DOHH2 (cell line): ENCODE measurements around the gene DCX.
"Not testable (repeated sequence)": the region's sequence is repeated elsewhere in the genome, so short reads cannot be mapped to it uniquely, and the experiment has no call there.

Source experiments
- H3F3A ChIP-seq: fragments of 200-600 bp; sonication (generic), shearing (Covaris generic); 2 replicates; pipeline ENCODE4 v1.6.0; 2016; ENCODE audit warnings: antibody characterized with exemption, mild to moderate bottlenecking; ENCODE audit not compliant: control insufficient read depth, insufficient read depth
- H3K27ac ChIP-seq: fragments of 200-600 bp; sonication (generic); 2 replicates; pipeline ENCODE4 v1.5.1; 2014; ENCODE audit warnings: low read depth, mild to moderate bottlenecking, low read length, moderate library complexity
- H3K27me3 ChIP-seq: fragments of 200-600 bp; sonication (generic); 2 replicates; pipeline ENCODE4 v1.6.1; 2014; ENCODE audit warnings: mild to moderate bottlenecking, low read length, mixed read lengths; ENCODE audit not compliant: control insufficient read depth
- H3K36me3 ChIP-seq: fragments of 200-600 bp; sonication (generic); 2 replicates; pipeline ENCODE4 v1.6.1; 2014; ENCODE audit warnings: mild to moderate bottlenecking, low read length, moderate library complexity, mixed read lengths; ENCODE audit not compliant: control insufficient read depth
- H3K4me1 ChIP-seq: fragments of 200-600 bp; sonication (generic); 2 replicates; pipeline ENCODE4 v1.6.1; 2014; ENCODE audit warnings: mild to moderate bottlenecking, low read length, mixed read lengths; ENCODE audit not compliant: control insufficient read depth
- H3K4me2 ChIP-seq: fragments of 200-600 bp; sonication (generic); 2 replicates; pipeline ENCODE4 v1.6.0; 2014; ENCODE audit warnings: mild to moderate bottlenecking, low read length, moderate library complexity
- H3K4me3 ChIP-seq: fragments of 200-600 bp; sonication (generic); 2 replicates; pipeline ENCODE4 v1.5.1; 2014; ENCODE audit warnings: mild to moderate bottlenecking, low read length, mixed read lengths
- H3K79me2 ChIP-seq: fragments of 200-600 bp; sonication (generic); 2 replicates; pipeline ENCODE4 v1.6.1; 2014; ENCODE audit warnings: mild to moderate bottlenecking, low read length, mixed read lengths; ENCODE audit not compliant: control insufficient read depth
- H3K9me2 ChIP-seq: fragments of 200-600 bp; sonication (generic); replicated peaks from 2 replicates; pipeline ENCODE4 v1.6.1; 2014; ENCODE audit warnings: mild to moderate bottlenecking, low read length, mixed read lengths; ENCODE audit not compliant: control insufficient read depth
- H3K9me3 ChIP-seq: fragments of 200-600 bp; sonication (generic); 2 replicates; pipeline ENCODE4 v1.6.1; 2014; ENCODE audit warnings: antibody characterized with exemption, low read length, mixed read lengths; ENCODE audit not compliant: control insufficient read depth, insufficient read depth
- H4K20me1 ChIP-seq: fragments of 200-600 bp; sonication (generic); 2 replicates; pipeline ENCODE4 v1.6.0; 2014; ENCODE audit warnings: low read depth, mild to moderate bottlenecking, antibody characterized with exemption, low read length, moderate library complexity; ENCODE audit not compliant: control insufficient read depth, insufficient read depth
- EZH2phosphoT487 ChIP-seq: fragments of 200-600 bp; sonication (generic); IDR thresholded peaks from 2 replicates; pipeline ENCODE4 v1.6.1; 2017; ENCODE audit warnings: borderline replicate concordance, mild to moderate bottlenecking, antibody characterized with exemption, low read length, moderate library complexity, mixed read lengths
- TF ChIP-seq, protein P1 (sequence below): fragments of 200-600 bp; sonication (generic); IDR thresholded peaks from one replicate; pipeline ENCODE4 v1.5.1; 2014; ENCODE audit warnings: antibody characterized with exemption, mild to moderate bottlenecking, low read depth, low read length; ENCODE audit not compliant: poor library complexity, severe bottlenecking

The DCX gene

DNA sequence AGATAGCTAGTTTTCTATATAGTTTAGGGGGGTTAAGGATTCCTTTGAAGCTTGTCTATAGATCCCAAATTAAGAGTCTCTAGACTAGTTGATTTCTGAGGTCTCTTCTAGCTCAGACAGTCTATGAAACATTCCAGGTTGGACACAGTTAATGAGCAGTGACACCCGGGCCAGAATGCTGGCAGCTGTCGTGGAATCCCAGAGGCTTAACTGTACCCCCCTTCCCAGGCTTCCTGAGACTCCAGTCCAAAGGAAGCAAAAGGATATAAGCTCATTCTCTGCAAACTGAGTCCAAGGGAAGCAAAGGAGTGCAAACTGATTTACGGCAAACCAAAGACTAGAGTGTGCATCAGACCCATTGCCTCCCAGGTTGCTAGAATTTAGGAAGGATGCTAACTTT is 62.9 kb downstream of the DCX start:
- H3K4me1 ChIP-seq: no peaks in the 10 kb centered on the region

DNA sequence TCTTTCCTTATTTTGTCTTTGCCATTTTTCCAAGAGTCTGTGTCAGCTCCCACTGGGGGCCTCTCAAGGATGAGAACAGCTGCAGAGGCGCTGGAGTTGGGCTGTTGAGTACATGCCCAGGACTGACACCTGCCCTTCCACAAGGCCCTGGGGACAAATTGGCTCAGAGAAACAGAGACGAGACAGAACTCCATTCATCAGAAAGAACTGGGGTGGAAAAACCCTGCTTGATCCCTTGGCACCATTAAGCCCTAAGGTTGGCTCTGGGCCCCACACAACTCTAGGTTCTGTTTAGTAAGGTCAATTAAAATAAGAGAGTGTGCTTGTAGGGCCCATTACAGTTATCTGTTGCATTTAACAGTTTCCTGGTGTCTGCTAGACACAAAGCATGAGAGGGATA is 63.6 kb downstream of the DCX start:
- TF ChIP-seq, protein P1, sequence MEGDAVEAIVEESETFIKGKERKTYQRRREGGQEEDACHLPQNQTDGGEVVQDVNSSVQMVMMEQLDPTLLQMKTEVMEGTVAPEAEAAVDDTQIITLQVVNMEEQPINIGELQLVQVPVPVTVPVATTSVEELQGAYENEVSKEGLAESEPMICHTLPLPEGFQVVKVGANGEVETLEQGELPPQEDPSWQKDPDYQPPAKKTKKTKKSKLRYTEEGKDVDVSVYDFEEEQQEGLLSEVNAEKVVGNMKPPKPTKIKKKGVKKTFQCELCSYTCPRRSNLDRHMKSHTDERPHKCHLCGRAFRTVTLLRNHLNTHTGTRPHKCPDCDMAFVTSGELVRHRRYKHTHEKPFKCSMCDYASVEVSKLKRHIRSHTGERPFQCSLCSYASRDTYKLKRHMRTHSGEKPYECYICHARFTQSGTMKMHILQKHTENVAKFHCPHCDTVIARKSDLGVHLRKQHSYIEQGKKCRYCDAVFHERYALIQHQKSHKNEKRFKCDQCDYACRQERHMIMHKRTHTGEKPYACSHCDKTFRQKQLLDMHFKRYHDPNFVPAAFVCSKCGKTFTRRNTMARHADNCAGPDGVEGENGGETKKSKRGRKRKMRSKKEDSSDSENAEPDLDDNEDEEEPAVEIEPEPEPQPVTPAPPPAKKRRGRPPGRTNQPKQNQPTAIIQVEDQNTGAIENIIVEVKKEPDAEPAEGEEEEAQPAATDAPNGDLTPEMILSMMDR: no peak
- no peak for TF ChIP-seq EZH2phosphoT487
- no peaks in the 10 kb centered on the region for H4K20me1 ChIP-seq
- no peak overlapping the region for H3K27ac ChIP-seq
- no peaks in the 10 kb centered on the region for H3K79me2 ChIP-seq
- H3K27me3 ChIP-seq: no peaks in the 10 kb centered on the region
- H3F3A ChIP-seq: no peaks in the 10 kb centered on the region
- no peak overlapping the region for H3K4me3 ChIP-seq
- no peaks in the 10 kb centered on the region for H3K9me2 ChIP-seq
- H3K9me3 ChIP-seq: no peaks in the 10 kb centered on the region
- H3K36me3 ChIP-seq: no peaks in the 10 kb centered on the region
- H3K4me2 ChIP-seq: no peak overlapping the region
- no peaks in the 10 kb centered on the region for H3K4me1 ChIP-seq

More for the DNA sequence above, 62.9 kb downstream of the DCX start:
- H3K9me3 ChIP-seq: no peaks in the 10 kb centered on the region
- H3F3A ChIP-seq: no peaks in the 10 kb centered on the region
- no peaks in the 10 kb centered on the region for H3K79me2 ChIP-seq
- TF ChIP-seq, protein P1: no peak
- TF ChIP-seq EZH2phosphoT487: no peak
- no peaks in the 10 kb centered on the region for H4K20me1 ChIP-seq
- no peaks in the 10 kb centered on the region for H3K36me3 ChIP-seq
- no peaks in the 10 kb centered on the region for H3K27me3 ChIP-seq
- H3K9me2 ChIP-seq: no peaks in the 10 kb centered on the region
- H3K4me2 ChIP-seq: no peak overlapping the region
- H3K27ac ChIP-seq: no peak overlapping the region
- no peak overlapping the region for H3K4me3 ChIP-seq

DNA sequence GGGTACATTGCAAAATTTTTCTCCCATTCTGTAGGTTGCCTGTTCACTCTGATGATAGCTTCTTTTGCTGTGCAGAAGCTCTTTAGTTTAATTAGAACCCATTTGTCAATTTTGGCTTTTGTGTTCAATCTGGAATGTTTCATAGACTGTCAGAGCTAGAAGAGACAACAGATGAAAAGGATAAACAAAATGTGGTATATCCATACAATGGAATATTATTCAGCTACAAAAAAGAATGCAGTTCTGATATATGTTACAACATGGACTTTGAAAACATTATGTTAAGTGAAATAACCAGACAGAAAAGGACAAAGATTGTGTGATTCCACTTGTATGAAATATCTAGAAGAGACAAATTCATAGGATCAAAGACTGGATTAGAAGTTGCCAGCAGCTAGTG is 65.8 kb downstream of the DCX start:
- H3K9me3 ChIP-seq, H3K4me2 ChIP-seq, H3K4me3 ChIP-seq, H3F3A ChIP-seq, H3K79me2 ChIP-seq, H4K20me1 ChIP-seq, H3K27ac ChIP-seq, H3K27me3 ChIP-seq, H3K4me1 ChIP-seq, H3K36me3 ChIP-seq, H3K9me2 ChIP-seq: not testable (repeated sequence)

DNA sequence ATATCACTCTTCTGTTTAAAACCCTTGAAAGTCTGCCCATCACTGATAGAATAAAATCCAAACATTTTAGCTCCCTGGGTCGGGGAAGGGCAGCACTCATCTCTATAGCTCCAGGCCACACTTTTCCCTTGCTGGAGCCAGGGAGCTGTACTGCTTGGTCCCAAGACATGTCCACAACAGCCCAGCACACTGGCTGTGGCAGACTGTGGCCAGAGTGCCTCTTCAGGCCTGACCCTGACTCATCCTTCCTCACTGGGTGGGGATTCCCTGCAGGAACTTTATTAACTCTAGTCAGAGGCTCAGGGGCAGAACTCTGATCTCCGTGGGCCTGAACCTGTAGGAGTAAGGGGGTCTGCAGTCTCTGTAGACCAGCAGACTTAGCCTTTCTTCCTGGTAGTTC is 71.9 kb downstream of the DCX start:
- Histone ChIP-seq H3K27me3 (no peaks in the 10 kb centered on the region), H3K4me2 (no peak overlapping the region), H3K36me3 (no peaks in the 10 kb centered on the region), H3K27ac (no peak overlapping the region), H3K4me1 (no peaks in the 10 kb centered on the region), H3K9me3 (no peaks in the 10 kb centered on the region), H3K79me2 (no peaks in the 10 kb centered on the region), H4K20me1 (no peaks in the 10 kb centered on the region), H3K4me3 (no peak overlapping the region), H3K9me2 (no peaks in the 10 kb centered on the region), H3F3A (no peaks in the 10 kb centered on the region)
- TF ChIP-seq, protein P1: no peak
- no peak for TF ChIP-seq EZH2phosphoT487
